CMK (cell line): Measurements from ENCODE around the gene C16orf78.

ENCODE experiments used
- DNase-seq: peaks from one replicate; pipeline ENCODE4 v3.0.0-alpha.2; 2010; ENCODE audit warnings: low read depth

C16orf78 gene

GRCh38 chr16:49395021-49395420, 21.4 kb downstream of the C16orf78 start:
- no peak for DNase-seq

GRCh38 chr16:49396206-49396720, 22.7 kb downstream of the C16orf78 start:
- DNase-seq, result no peak

- no peak for DNase-seq
Measured at GRCh38 chr16:49398761-49399160, 25.2 kb downstream of the C16orf78 start.

GRCh38 chr16:49399594-49400364, 26.2 kb downstream of the C16orf78 start:
- no peak for DNase-seq

- DNase-seq, result no peak
Measured at GRCh38 chr16:49400611-49401010, 27.0 kb downstream of the C16orf78 start.

GRCh38 chr16:49405123-49405522, 31.5 kb downstream of the C16orf78 start:
- no peak for DNase-seq

GRCh38 chr16:49405530-49405929, 31.9 kb downstream of the C16orf78 start:
- DNase-seq, result no peak

- DNase-seq, result peak; percentile 37
Measured at GRCh38 chr16:49407873-49408550, 34.4 kb downstream of the C16orf78 start.

GRCh38 chr16:49409121-49409520, 35.5 kb downstream of the C16orf78 start:
- no peak for DNase-seq

- DNase-seq, result no peak
Measured at GRCh38 chr16:49410226-49410625, 36.6 kb downstream of the C16orf78 start.

GRCh38 chr16:49411121-49411970, 37.7 kb downstream of the C16orf78 start:
- no peak for DNase-seq

GRCh38 chr16:49414671-49415070, 41.1 kb downstream of the C16orf78 start:
- DNase-seq, result no peak

- DNase-seq, result no peak
Measured at GRCh38 chr16:49415083-49415482, 41.5 kb downstream of the C16orf78 start.

- DNase-seq, result no peak
Measured at GRCh38 chr16:49416001-49416675, 42.5 kb downstream of the C16orf78 start.

- no peak for DNase-seq
Measured at GRCh38 chr16:49417354-49417753, 43.8 kb downstream of the C16orf78 start.

- DNase-seq, result no peak
Measured at GRCh38 chr16:49419006-49419405, 45.4 kb downstream of the C16orf78 start.

GRCh38 chr16:49419862-49420261, 46.3 kb downstream of the C16orf78 start:
- no peak for DNase-seq

- DNase-seq, result no peak
Measured at GRCh38 chr16:49422896-49423295, 49.3 kb downstream of the C16orf78 start.

- no peak for DNase-seq
Measured at GRCh38 chr16:49424961-49425360, 51.4 kb downstream of the C16orf78 start.

- no peak for DNase-seq
Measured at GRCh38 chr16:49427771-49428170, 54.2 kb downstream of the C16orf78 start.

GRCh38 chr16:49428808-49429207, 55.2 kb downstream of the C16orf78 start:
- DNase-seq, result no peak

- DNase-seq, result no peak
Measured at GRCh38 chr16:49431040-49431439, 57.4 kb downstream of the C16orf78 start.
